PFSK-1 (cell line): ENCODE data around the gene CMIP.

ENCODE experiments used
- FOXP2 ChIP-seq: optimal IDR thresholded peaks from 2 replicates; pipeline ENCODE3; 2011; ENCODE audit warnings: borderline replicate concordance, control low read depth, inconsistent platforms; ENCODE audit not compliant: insufficient read depth; ENCODE audit errors: extremely low read length, extremely low read depth
- POLR2AphosphoS5 ChIP-seq: IDR thresholded peaks from 2 replicates; pipeline ENCODE4 v1.6.1; 2012; ENCODE audit warnings: low read depth, mild to moderate bottlenecking, control low read depth, low read length, moderate library complexity
- SIN3A ChIP-seq: IDR thresholded peaks from 2 replicates; pipeline ENCODE4 v1.6.1; 2012; ENCODE audit warnings: mild to moderate bottlenecking, low read length, moderate library complexity, borderline replicate concordance; ENCODE audit not compliant: insufficient read depth
- TAF1 ChIP-seq: IDR thresholded peaks from 2 replicates; pipeline ENCODE4 v1.6.1; 2012; ENCODE audit warnings: low read length, control low read depth, borderline replicate concordance; ENCODE audit not compliant: insufficient read depth
- TF ChIP-seq, protein P1 (sequence below), 2 experiments: IDR thresholded peaks; 2 replicates each; pipeline versions ENCODE4 v1.6.1 to v1.8.0; 2011 to 2012; ENCODE audit warnings: low read depth in 2 of 2, low read length in 2 of 2, control low read depth in 1 of 2, inconsistent platforms in 1 of 2, mild to moderate bottlenecking in 1 of 2, moderate library complexity in 1 of 2; ENCODE audit not compliant: insufficient read depth in 1 of 2

The CMIP gene

DNA sequence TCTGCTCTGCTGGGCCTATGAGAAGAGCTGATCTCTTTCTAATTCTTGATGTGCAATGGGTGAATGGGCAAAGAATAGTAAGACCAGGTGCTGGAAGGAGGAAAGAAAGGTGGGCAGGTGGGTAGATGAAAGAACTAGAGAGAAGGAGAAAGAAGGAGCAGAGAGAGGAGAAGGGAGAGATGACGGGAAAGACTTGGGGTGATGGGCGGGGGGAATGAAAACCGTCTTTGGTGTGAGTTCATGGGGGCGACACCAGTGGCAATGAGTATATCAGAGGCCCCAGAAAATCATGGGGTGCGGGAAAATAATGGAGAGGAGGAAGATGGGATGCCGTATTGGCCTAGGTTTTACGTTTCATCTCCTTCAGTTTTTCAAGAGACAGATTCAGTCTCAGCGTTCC is 205.7 kb downstream of the CMIP start:
- TF ChIP-seq, protein P1, sequence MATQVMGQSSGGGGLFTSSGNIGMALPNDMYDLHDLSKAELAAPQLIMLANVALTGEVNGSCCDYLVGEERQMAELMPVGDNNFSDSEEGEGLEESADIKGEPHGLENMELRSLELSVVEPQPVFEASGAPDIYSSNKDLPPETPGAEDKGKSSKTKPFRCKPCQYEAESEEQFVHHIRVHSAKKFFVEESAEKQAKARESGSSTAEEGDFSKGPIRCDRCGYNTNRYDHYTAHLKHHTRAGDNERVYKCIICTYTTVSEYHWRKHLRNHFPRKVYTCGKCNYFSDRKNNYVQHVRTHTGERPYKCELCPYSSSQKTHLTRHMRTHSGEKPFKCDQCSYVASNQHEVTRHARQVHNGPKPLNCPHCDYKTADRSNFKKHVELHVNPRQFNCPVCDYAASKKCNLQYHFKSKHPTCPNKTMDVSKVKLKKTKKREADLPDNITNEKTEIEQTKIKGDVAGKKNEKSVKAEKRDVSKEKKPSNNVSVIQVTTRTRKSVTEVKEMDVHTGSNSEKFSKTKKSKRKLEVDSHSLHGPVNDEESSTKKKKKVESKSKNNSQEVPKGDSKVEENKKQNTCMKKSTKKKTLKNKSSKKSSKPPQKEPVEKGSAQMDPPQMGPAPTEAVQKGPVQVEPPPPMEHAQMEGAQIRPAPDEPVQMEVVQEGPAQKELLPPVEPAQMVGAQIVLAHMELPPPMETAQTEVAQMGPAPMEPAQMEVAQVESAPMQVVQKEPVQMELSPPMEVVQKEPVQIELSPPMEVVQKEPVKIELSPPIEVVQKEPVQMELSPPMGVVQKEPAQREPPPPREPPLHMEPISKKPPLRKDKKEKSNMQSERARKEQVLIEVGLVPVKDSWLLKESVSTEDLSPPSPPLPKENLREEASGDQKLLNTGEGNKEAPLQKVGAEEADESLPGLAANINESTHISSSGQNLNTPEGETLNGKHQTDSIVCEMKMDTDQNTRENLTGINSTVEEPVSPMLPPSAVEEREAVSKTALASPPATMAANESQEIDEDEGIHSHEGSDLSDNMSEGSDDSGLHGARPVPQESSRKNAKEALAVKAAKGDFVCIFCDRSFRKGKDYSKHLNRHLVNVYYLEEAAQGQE (IDR thresholded peaks at IDR 0.05; ENCODE audit: insufficient read depth in 1 of 2, low read depth in 2 of 2, low read length in 2 of 2): no peak
- TF ChIP-seq TAF1 (no peak), FOXP2 (no peak), SIN3A (no peak), POLR2AphosphoS5 (no peak)

DNA sequence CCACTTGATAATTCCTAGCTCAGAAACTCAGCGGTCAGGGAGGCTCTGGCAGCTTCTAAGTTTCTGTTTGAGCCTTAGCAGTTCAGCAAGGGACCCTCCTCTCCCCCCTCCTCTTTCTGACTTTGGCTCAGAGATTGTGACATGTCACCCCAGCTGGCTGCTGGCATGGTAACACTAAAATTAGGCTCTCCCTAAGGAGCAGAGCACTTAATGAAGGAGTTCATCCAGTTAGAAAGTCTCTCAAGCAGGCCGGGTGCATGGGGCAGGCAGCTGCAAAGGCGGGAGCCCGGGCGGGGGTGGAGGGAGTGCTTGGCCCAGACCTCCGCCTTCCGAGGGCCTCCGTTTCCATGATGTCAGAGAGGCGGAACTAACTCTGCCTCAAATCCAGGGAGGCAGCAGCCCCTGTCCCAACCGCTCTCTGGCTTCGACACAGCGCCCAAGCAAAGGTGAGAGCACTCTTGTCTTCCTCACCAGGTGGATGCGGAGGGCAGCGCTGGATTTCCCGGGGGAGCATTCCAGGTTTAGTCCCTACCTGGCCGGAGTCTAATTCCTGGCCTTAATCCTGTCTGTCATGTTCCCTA is 206.5 kb downstream of the CMIP start:
- TF ChIP-seq FOXP2 (no peak), POLR2AphosphoS5 (no peak)
- TF ChIP-seq, protein P1 (IDR thresholded peaks at IDR 0.05; ENCODE audit: insufficient read depth in 1 of 2, low read depth in 2 of 2, low read length in 2 of 2): no peak

DNA sequence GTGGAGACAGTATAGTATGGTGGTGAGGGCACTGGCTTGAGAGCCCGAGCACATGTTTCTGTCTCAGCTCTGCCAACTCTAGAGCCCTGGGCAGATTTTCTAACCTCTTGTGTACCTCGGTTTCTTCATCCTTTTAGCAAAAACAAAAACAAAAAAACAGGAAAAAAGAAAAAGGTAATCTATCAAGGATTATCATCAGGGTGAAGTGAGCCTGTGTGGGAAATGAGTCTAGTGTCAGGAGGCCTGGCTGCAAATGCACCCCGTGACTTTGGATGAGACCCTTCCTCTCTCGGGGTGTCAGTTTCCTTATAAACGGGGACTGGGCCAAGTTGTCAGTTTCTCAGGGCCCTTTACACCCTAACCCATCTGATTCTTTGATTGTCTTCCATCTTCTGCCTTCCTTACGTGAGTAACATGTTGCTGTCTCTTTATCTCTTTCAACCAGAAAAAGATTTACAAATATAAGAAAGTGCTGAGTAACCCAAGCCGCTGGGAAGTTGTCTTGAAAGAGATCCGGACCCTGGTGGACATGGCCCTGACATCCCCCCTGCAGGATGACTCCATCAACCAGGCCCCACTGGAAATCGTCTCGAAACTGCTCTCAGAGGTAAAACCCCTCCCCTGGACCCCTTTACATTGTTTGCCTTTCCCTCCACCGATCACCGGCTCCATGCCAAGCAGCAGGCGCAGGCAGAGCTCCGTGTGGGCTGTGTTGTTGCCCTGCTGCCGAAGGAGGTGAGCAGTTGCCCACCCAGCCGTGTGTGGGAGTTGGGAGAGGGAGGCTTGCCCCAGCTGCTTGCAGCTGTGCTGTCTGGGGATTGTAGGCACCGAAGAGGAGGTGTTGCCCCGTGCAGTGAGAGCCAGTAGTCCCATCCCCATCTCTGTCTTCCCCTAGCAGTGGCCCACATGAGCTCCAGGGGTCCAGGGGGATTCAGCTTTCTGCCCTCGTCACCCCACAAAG is 207.4 kb downstream of the CMIP start:
- TF ChIP-seq, protein P1 (IDR thresholded peaks at IDR 0.05; ENCODE audit: insufficient read depth in 1 of 2, low read depth in 2 of 2, low read length in 2 of 2): no peak
- TF ChIP-seq FOXP2 (no peak), SIN3A (no peak), TAF1 (no peak), POLR2AphosphoS5 (no peak)

DNA sequence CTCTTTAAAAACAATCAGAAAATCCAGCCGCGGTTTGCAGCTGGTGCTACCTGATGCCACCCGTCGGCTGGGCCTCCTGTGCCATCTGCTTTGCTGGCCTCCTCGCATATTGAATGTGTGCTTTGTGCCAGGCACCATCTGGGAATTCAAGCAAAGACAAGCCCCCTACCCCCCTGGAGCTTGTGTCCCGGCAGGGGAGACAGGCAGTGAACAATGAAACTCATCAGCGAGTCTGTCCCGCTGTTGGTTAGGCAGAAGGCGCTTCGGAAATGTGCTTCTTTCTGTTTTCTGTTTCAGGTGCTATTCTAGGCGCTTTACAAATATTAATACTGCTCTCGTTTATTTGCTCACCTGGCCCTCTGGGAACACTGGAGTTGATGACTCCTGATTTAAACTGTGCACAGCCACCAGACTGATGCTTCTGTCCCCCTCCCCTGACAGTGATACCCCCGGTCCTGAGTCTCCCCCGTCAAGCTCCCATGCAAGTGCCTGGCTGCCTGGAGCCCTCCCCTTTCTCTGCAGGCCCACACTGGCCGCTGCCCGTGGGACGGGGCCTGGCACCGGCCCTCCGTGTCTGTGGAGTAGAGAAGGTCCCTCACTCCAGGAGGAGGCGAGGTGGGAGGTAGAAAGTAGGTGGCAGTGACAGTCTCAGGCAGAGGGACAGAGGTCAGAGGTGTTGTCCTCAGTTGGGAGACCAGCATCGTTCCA is 208.3 kb downstream of the CMIP start:
- TF ChIP-seq, protein P1 (IDR thresholded peaks at IDR 0.05; ENCODE audit: insufficient read depth in 1 of 2, low read depth in 2 of 2, low read length in 2 of 2): no peak
- no peak for TF ChIP-seq TAF1
- no peak for TF ChIP-seq SIN3A
